Measurements from ENCODE around the gene GPR152.
A peak's percentile ranks its signal among the peaks of the same experiment; 100 is the strongest.

GPR152 gene

GRCh38 chr11:67441731-67442351 lies 10.7 kb downstream of the GPR152 start:
- DNase-seq, result no peak

- no peak for DNase-seq
These were observed 11.4 kb downstream of the GPR152 start for GRCh38 chr11:67441098-67441563.

DNA sequence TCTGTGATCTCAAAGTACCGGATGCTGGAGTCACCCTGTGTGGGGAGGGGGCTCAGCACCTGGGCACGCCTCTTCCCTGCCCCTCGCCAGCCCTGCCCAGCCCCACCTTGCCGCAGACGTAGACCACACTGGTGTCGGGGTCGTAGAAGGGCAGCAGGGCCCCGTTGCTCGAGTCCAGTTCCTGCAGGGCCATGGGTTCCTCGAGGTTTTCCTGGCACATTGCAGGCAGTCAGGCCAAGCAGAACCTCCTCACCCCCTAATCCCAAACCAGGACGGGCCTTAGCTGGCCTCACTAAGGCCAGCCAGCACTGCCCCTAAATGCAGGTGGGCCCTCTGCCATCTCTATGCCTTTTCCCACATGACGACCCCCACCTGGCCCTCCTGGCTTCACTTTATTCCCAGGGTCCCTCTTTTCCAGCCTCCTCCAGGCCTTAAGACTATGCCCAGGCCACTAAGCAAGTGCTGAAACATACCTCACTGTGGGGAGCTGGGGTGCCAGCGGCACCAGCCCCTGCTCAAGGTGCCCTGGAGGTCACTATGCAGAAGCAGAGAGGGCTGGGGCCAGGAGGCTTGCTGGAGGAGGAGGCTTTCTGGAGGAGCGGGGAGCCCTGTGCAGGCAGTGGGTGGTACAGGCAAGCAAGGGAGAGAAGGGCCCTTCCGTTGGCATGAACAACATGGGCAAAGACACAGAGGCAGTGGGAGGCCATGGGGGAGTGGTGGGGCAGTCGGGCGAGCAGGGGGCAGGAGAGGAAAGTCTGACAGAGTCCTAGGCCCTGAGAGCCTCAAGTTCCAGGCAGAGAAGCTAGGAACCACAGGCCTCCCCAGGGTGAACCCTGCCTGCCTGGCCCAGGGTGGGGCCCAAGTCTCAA lies 12.1 kb downstream of the GPR152 start:
- DNase-seq, result no peak

GRCh38 chr11:67439321-67440228 lies 13.0 kb downstream of the GPR152 start:
- DNase-seq, result peak in 5 of 51 donors; percentile 21 to 52 (median 45)

GRCh38 chr11:67438158-67438902 lies 14.2 kb downstream of the GPR152 start:
- no peak for DNase-seq

DNA sequence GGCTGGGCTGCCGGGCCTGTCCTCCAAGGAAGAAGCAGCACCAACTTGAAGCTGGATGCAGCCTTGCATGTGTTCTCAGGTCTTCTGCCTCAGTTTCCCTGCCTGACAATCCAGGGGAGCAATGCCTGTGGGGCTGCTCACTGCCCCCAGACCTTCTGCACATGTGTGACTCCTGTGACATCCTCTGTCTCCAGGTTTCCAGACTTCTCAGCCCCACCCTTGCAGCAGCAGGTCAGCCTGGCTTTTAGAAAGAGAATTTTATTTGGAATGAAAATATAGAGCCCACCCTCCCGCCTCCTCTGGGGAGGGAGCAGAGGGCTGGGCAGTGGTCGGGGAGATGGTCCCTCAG lies 14.7 kb downstream of the GPR152 start:
- DNase-seq, result no peak

DNA sequence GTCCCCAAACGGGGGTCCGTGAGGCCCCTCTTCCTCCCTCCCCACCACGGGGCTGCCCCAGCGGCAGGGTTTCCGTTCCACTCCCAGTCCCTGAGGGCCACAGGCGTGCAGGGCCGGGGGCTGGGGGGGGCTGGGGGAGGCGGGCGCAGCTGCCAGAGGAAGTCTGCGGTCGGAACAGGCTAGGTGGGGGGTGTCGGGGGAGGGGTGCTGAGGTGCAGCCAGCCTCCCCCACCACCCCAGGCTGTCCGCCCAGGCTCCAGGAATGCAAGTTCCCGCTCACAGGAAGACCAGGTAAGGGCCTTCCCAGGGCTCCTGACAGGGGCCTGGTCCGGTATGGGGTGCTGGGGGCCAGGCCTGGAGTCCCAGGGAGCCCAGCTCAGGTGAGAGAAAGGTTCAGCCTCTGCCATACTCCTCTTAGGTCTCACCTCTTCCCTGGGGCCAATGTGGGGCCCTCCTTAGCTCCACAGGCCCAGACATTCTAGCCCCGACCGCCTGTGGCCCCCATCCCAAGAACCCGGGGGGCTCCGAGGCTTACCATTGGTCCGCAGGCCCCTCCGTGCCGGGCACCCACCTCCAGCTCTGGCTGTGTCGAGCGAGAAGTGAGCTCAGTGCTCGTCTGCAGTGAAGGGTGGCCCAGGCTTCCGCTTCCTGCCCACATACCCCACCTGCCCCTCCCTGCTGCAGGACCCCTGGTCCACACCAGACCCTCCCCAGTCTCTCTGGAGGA lies 15.3 kb downstream of the GPR152 start, which contains the start of gene PTPRCAP:
PTPRCAP (minus strand) TSS at position 601 of the 727 bp plus-strand sequence; CDS start at position 538, 63 bp downstream.
- DNase-seq, result no peak

DNA sequence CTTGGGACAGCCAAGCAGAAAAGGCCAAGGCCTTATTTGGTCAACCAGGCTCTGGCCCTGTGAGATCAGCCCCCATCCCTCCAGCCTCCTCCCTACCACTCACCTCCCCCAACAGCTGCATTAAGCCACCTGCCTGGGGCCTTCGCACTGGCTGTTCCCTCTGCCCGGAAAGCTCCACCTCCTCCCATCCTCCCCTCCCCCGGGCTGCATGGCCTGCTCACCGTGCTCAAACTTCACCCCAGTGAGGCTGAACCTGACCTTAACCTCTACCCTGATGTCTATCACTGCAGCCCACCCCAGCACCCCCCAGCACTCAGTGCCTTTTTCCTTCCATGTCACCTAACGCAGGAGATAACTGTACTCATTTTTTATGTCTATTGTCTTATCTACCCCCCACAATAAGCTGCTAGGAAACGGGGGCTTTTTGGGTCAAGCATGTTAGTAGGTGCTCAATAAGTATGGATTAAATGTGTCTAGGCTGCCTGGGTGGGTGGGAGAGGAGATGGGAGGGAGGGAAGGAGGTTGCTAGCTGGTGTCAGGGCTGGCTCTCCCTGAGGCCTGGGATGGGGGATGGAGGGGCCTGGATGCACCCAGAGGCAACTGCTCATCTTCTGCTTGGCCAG lies 16.0 kb downstream of the GPR152 start:
- DNase-seq, result no peak

DNA sequence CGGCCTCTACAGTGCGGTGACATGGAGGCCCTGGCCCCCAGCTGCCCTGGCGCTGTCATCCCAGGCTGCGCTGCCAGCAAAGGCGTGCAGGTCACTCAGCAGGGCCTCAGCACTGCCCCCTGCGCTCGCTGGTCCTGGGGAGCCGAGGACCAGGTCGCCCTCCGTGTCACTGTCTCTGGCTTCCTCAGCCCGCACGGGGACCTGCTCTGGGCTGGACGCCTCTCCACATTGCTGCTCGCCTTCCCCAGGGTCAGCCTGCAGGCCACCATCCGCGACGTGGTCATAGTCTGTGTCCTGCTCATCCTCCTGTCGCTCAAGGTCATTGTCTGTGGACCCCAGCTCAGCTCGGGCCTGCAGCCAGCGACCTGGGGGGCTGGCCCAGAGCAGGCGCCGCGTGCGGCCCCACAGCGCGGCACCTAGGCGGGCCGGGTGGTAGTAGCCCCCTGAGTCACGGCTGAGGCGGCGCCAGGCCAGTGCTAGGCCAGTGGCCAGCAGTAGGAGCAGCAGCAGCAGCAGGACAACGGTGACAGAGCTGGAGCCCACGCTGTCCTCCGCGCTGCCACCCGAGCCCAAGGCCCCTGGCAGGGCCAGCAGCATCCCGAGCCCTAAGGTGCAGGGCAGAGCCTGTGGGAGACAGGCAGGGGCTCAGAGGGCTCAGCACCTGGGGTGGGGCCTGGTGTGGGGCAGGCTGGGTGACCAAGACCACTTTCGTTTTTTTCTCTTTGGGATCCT lies 16.6 kb downstream of the GPR152 start:
- no peak for DNase-seq

DNA sequence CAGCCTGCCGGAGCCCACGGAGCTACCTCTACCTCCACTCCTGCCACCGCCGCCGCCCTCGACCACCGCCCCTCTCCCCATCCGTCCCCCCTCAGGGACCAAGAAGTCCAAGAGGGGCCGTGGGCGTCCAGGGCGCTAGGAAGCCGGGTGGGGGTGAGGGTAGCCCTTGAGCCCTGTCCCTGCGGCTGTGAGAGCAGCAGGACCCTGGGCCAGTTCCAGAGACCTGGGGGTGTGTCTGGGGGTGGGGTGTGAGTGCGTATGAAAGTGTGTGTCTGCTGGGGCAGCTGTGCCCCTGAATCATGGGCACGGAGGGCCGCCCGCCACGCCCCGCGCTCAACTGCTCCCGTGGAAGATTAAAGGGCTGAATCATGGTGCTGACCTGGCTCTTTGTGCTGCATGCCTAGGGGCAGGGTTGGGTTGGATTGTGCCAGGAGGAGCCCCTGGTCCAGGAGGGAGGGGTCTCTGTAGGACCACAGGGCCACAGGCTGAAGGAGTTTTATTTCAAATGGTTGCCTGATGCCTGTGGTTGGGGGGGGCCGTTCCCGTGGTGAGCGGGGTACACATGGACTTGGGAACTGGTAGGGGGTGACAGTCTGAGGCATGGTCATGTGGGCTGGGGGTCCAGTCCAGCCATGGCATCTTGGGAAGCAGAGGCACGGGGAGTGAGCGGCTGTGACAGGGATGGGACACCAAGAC lies 17.4 kb downstream of the GPR152 start:
- no peak for DNase-seq

GRCh38 chr11:67434395-67434881 lies 18.1 kb downstream of the GPR152 start:
- no peak for DNase-seq

- no peak for DNase-seq
These were observed 18.8 kb downstream of the GPR152 start for GRCh38 chr11:67433536-67434394.

DNA sequence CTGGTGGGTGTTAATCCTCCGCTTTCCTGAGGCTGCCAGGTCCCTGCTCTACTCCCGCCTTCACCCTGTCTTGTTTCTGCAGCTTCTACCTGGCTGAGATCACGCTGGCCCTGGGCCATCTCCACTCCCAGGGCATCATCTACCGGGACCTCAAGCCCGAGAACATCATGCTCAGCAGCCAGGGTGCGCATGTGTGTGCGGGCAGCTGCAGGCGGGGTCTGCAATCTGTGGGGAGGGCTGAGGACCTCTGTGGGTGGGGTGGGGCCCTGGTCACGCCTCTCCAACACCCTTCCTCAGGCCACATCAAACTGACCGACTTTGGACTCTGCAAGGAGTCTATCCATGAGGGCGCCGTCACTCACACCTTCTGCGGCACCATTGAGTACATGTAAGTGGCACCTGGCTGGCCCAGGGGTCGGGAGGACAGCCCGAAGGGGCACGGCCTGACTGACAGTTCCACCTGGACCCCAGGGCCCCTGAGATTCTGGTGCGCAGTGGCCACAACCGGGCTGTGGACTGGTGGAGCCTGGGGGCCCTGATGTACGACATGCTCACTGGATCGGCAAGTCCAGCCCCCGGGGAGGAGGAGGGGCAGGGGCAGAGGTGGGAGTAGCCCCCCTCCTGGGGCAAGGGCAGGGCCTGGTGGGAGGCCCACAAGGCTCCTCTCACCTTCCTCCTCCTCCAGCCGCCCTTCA lies 19.7 kb downstream of the GPR152 start:
- no peak for DNase-seq

GRCh38 chr11:67431346-67432249 lies 20.9 kb downstream of the GPR152 start:
- no peak for DNase-seq

GRCh38 chr11:67429722-67430121 lies 22.8 kb downstream of the GPR152 start:
- DNase-seq, result no peak

Measured in hypothalamus (tissue), 51 donors.